ENCODE results near the gene WASHC4.

DNA sequence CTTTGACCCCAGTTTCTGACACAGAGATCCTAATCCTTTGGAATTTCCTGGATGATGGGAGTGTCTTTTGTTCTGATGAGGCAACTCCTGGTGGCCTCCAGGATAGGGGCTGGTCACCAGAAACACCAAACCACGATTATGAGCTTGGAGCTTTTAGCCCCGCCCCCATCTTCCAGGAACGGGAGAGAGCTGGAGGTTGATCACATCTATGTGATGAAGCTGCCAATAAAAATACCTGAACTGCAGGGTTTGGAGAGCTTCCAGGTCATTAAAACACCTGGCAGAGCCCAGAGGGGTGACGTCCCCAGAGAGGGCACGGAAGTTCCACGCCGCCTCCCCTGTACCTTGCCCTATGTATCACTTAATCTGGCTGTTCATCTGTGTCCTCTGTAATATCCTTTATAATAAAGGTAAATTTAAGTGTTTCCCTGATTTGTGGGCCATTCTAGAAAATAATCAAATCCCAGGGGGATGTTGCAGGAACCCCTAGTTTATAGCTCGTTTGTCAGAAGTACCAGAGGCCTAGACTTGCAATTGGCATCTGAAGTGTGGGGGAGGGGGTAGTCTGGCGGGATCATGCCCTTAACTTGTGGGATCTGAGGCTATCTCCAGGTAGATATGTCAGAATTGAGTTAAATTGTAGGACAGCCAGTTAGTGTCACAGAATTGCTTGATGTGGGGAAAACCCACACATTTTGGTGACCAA is 107.3 kb downstream of the WASHC4 start:
- TF ChIP-seq POLR2AphosphoS5 (IDR thresholded peaks at IDR 0.05; ENCODE audit: low read depth, low read length) (no peak), POLR2A (IDR thresholded peaks at IDR 0.05; ENCODE audit: low read depth, low read length) (no peak)
